ENCODE results near the gene DOCK8. TPM values are rescaled to one million over a fixed set of nuclear protein-coding genes. Genes with fewer than 3 reads are reported as not detected.

DOCK8 gene
- polyA plus RNA-seq, 4 donors = 12.1 to 14.7 (median 12.7) TPM

DNA sequence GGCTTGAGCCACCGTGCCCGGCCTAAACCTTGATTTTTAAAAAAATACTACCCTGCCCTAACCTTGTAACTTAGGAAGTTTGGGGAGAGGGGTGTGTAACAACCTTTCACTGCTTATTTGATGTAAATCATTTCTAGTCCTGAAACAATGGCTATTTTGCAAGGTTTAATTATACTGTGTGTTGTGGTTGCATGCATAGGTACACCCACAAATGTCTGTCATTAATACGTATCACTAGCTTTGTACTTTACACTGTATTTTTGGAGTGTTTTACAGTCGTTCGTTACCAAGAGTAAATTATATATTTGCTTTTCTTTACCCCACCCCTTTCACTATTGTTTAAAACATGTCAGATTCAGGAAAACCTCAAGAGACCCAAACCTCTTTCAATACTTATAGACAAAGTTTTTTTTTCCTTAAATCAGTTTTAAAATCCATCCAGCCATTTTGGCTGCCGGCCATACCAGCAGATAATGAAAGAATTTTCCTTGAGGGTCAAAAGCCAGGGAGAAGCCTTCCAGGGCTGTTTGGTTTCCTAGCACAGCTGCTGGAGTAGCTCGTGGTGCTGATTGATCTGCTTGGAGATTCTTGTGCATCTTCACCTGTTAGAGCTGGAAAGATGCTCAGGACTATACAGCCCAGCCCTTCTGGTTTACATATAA, 50.7 kb downstream of the DOCK8 start:
- DNase-seq (ENCODE audit: low read depth in 4 of 4, low spot score in 3 of 4) = no peak

DNA sequence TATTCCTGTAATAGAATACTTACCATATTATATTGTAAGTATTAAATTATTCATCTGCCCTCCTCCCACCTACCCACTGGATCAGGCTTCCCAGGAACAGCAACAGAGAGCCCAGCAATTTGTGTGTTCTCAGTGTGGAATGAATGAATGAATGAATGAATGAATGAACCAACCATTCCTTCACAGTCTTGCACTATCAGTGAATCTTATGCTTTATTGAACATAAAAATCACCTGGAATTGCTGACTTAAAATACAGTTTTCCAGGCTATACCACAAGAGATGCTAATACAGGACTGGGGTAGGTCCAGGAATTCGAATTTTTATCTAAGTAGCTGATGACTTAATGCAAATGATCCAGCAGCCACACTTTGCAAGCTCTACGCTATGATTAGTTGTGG, 51.6 kb downstream of the DOCK8 start:
- DNase-seq (ENCODE audit: low read depth in 4 of 4, low spot score in 3 of 4) = no peak

DNA sequence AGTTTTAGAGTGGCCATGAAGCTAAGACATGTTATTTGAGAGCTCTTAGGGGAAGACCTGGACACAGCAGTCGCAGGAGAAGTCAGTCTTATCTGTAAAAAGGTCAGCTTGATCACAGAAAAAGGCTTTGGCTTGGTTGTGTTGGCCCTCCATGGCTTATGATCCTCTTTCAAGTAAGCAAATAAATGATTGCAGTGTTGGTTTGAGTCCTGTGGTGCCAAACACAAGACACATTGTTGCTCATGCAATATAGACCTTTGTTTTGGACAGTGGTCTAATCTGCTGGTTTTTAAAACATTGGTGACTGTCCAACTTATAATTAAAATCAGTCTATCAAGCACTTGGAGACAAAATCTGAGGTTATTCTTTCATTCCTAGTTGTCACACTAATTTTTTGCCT, 54.0 kb downstream of the DOCK8 start:
- no peak for DNase-seq (ENCODE audit: low read depth in 4 of 4, low spot score in 3 of 4)

DNA sequence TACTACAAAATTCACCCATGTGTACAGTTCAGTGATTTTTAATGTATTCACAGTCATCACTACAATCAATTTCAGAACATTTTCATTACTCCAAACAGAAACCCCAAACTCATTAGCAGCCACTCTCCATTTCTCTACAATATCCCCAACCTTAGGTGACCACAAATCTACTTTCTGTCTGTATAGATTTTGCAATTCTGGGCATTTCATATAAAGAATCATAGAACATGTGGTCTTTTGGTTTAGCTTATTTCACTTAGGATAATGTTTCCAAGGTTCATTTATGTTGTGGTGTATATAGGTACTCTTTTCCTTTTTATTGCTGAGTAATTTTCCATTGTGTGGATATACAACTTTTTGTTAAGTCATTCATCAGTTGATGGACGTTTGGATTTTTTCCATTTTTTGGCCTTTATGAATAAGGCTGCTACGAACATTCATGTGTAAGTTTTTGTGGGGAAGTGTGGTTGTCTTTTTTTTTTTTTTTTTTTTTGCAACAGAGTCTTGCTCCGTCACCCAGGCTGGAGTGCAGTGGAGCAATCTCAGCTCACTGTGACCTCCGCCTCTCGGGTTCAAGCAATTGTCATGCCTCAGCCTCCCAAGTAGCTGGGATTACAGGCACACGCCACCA, 54.5 kb downstream of the DOCK8 start:
- DNase-seq (ENCODE audit: low read depth in 4 of 4, low spot score in 3 of 4) = no peak

DNA sequence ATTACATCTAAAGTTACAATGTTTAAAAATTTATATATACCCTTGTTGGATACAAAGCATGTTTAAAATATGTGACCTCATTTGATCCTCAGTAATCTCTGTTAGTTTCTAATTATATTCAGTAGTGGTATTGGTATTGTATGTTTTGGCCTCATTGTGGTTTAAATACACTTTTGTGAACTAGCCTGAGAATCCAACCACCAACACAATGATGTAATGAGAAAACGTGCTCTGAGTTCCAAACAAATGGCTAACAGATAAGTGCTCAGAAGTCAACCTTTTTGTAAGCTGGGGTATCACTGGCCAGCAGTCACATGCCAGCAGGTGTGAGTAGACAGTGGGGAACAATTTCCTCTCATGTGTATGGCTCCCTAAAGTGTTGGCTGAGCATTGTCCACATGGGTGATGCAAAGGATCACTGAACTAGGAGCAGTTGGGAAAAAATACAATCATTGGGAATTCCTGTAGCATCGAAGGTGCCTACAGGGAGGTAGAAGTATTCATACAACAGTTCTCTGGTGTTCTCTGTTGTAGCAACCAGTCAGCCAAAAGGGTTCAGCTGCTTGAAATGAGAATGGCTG, 56.1 kb downstream of the DOCK8 start:
- DNase-seq (ENCODE audit: low read depth in 4 of 4, low spot score in 3 of 4) = no peak

DNA sequence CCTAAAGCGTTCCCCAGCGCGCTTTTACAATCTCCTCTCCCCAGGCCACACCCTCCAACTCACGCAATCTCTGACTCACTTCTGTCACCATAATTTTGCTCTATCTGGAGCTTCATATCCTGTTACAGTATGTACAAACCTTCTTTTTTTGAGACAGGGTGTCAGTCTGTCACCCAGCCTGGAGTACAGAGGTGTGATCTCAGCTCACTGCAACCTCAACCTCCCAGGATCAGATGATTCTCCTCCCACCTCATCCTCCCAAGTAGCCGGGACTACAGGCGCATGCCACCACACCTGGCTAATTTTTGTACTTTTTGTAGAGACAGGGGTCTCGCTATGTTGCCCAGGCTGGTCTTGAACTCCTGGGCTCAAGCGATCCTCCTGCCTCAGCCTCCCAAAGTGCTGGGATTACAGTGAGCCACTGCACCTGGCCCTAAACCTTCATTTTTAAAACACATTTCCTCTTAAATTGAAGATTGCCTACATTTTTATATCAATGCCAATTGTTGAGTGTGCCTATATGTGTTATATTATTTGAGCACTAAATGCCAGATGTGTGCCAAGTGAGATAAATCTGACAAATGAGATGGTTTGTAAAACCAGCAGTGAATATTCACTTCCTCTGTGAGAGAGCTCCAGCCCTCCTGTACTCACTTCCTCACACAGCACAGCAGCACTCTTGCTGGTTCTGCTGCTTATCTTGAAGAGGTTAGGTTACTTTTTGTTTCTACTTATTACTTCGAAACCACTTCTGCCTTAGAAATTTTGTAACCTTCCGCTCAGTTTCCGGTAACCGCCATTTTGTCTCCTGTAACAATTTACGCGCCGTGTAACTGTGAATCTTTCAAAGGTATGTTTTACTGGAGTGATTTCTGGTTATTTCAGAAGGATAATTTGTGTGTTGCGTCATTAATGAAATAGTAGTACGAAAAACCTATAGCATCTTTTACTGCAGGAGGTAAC, 57.9 kb downstream of the DOCK8 start:
- DNase-seq (ENCODE audit: low read depth in 4 of 4, low spot score in 3 of 4) = no peak

DNA sequence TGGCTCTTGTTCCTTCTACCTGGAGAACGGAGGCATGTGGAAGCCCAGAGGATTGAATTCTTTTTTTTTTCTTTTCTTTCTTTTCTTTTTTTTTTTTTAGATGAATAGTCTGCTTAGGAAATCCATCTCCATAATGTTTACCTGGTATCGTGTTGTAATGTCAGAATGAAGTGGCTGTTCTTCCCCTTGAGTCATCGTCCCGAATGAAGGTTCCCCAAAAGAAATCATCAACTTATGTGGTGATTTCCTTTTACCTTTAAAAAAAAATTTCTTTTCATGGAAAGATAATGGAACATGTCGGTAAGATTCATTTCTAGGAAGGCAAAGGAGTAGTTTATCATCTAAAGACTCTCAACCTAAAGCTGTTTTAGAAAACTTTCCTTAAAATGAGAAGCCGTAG, 59.7 kb downstream of the DOCK8 start:
- no peak for DNase-seq (ENCODE audit: low read depth in 4 of 4, low spot score in 3 of 4)

DNA sequence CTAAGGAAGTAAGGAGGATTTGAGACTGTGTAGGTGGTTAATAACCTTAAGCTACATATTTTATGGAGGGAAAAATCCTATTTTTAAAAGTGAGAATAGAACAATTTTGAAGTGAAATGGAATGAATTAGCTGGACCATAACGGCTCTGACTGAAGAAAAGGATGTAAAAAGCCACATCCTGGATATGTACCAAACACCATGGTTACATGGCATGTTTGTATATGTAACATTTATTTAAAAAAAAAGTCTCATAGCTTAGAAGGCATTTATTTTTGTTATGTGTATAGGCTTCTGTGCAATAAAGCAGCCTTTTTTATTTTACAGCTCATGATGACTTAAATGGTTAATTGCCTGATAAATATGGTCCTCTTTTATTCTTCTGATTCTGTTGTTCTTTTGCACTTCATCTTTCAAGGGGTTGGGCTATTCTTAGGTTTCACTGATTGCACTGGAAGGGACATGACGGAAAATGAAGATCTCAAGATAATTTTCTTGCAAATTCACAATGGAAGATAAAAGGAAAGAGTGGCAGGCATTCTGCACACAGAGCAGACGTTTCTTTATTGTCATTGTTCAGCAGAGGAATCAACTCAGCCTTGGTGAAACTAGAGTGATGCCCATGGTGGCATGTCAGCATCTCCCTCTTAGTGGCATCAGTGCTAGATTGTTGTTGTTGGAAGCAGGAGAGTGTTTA, 63.1 kb downstream of the DOCK8 start:
- DNase-seq (ENCODE audit: low read depth in 4 of 4, low spot score in 3 of 4) = no peak

DNA sequence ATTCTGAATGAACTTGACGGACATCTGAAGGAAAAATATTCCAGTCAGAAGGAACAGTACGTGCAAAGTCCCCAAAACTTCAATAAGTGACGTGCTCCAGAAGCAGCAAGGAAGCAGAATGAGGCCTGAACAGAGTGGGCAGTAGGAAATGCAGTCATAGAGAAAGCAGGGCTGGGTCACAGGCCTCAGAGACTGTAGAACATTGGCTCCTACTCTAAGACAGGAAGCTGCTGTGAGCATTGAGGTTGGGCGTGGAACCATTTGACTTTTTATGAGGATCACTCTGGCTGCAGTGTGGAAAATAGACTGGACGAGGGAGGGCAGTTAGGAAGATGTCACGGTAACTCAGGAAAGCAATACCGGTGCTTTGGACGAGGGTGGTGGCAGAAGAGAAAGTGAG, 64.0 kb downstream of the DOCK8 start:
- DNase-seq (ENCODE audit: low read depth in 4 of 4, low spot score in 3 of 4) = no peak

DNA sequence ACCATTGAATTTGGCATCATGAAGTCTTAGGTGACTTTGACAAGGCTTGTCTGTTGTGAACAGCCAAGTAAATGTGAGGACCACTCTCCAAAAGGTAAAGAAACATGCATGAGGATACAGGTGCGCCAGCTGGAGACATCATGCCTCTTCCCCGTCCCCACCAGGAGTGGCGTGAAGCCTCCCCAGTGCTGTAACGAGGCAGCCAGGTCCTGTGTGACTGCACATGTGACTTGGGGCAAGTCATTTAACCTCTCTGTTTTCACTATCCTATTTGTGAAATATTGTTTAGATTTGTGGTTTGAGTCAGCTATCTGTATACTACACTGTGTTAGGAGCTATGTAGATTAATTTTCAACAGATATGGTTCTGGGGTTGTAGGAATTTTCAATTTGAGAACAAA, 65.0 kb downstream of the DOCK8 start:
- DNase-seq (ENCODE audit: low read depth in 4 of 4, low spot score in 3 of 4) = no peak

DNA sequence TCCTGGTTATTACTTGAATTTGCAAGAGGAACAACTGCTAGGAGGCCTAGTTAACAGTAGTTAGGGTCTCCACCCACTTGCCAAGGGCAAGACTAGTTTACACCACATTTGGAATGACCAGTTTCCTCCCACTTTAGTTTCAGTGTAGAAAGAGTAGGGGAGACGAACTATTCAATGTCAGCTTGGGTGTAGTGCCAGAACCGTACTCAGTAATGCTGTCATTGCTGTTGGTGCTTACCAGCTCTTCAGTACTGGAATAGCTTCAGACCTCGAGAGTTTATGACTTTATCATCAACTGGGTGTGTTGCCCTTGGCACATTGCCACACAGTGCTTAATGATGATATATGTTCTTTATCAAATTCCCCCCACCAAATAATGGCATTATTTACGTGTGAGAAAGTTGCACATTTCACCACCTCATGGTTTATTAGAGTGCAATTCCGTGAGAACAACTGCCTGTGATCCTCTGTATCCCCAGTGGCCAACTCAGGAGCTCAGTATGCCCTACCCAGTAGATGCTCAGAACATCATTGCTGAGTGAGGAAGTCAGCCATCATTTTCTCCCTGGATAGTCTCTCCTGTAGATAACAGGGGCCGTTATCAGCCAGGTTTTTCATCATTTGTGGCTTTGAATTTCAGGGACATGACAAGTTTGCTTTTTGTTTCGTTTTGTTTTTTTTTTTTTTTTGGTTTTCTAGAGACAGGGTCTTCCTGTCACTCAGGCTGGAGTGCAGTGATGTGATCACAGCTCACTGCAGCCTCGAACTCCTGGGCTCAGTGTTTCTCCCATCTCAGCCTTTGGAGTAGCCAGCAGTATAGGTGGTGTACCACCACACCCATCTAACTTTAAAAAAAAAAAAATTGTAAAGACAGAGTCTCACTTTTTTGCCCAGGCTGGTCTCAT, 67.3 kb downstream of the DOCK8 start:
- no peak for DNase-seq (ENCODE audit: low read depth in 4 of 4, low spot score in 3 of 4)

DNA sequence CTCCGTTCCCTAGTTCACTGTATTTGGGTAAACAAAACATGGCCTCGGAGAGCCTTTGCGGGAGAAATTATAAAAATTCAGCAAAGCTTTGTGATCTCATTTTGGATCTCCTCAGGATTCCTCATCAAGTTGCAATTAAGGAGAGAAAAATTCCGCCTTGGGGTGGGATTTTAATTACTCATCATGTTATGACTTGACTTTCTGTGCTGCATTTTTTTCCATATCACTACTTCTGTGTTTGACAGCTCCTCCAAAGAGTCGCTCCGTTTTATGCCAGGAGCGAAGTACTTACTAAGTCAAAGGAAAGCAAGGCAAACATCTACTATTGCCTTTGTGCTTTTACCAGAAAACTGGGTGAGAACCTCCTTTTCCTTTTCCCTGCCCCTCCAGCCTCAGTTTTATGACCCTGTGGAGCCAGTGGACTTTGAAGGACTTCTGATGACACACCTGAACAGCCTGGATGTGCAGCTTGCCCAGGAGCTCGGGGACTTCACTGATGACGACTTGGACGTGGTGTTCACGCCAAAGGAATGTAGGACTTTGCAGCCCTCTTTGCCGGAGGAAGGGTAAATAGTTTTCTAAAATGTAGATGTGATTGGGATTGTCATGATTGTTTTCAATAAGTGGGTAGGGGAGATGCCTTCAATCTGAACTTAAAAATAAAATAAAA, 71.5 kb downstream of the DOCK8 start:
- no peak for DNase-seq (ENCODE audit: low read depth in 4 of 4, low spot score in 3 of 4)

DNA sequence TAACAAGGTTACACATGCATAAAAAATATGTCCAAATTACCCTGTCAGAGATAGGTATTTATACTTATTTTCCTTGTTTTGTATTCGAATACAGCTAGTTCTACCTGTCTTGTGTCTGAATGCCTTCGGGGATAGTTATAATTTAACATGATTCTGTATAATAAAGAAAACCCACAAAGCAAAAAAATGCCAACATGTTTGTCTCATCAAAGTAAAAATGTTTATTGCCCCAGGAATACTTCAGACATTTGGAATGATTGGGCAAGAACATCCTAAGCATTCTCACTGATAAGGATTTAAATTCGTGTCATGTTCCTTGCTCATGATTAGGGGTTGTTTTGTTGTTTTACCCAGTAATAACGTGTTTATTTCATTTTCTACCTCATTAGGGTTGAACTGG, 74.5 kb downstream of the DOCK8 start:
- no peak for DNase-seq (ENCODE audit: low read depth in 4 of 4, low spot score in 3 of 4)

DNA sequence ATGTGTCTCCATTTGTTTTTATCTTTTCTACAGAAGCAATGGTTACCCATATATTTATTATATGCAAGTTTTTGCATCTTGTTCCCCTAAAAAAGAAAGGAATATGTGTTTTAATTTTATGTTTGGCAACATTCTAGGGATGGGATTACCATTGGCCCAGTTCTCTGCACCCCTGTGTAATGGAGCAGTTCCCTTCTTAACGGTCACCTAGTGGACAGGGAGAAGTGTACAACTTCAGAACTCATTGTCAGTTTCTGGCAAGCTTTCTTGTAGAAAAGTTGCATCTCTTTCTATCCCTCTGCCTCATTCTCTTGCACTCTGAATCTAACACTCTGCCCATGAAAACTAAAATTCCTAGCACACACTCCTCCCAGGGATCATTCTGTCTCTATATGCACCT, 78.2 kb downstream of the DOCK8 start:
- DNase-seq (ENCODE audit: low read depth in 4 of 4, low spot score in 3 of 4) = no peak

DNA sequence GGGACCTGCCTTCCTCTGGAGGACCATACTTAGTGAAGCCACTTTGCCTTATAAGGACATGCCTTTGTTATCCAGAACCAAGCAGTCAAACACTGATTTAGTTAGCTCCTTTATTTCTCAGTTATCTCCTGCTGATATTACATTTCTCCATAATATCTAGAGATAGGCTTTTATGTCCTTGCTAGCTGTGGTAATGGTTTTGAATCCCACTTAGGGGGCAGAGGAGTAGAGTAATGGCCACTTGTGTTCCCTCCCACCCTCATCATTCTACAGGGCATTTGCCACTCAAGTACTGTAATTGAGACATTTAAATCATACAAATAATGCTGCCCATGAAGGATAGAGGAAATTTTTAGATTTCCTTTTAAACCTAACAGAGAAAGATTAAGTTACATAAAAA, 80.9 kb downstream of the DOCK8 start:
- DNase-seq (ENCODE audit: low read depth in 4 of 4, low spot score in 3 of 4) = no peak

DNA sequence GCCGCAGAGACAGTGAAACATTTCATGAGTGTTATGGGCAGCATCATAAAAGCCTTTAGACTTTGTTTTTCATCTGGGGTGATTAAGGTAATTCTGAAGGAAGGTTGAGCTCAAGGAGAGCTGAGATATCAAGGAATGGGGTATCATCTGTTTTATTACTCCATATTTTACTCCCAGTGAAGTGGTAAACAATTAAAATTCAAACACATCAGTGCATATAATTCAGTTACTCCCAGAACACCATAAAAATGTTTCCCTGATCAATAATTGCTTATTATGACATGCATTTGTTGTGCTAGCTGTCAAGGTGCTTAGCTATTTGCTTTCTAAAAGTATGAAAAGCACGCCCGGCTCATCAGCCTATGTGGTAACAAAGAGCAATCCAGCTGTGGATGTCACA, 81.7 kb downstream of the DOCK8 start:
- DNase-seq (ENCODE audit: low read depth in 4 of 4, low spot score in 3 of 4) = no peak

DNA sequence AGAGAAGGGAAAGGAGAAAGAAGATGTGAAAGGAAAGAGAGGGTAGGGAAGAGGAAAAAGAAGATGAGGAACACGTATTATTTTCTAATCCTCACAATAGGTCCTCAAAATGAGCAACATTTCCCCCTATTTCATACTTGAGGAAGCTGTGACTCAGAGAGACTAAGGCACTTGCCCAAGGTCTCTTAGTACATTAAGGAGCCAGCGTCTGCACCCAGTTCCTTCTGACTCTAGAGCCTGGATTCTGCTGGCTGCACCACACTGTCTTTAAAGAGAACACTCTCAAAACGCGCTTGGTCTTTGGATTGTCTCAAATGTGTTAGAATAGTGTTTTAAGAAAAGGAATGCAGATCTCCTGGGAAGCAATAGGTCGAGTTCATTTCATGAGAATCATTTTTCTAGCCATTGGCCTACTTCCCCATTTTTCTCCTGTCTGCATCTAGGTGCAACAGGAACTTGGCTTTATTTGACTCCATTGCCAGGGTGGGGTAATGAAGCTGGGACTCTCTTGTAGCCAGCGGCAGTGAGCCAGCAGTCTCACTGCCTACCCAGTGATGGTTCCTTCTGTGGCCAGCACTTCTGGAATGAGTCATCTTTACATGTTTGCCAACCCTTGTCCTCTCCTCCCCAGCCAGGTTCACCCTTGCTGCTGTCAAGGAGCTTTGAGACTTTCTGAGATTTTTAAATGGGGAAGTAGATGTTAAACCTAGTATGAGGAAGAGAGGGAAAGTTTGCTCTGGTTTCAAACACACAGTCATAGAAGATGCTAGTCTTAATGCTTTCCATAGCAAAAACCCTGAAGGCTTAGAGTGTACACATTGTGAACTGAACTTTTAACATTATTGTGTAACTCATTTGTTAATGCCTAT, 82.7 kb downstream of the DOCK8 start:
- DNase-seq (ENCODE audit: low read depth in 4 of 4, low spot score in 3 of 4) = no peak

DNA sequence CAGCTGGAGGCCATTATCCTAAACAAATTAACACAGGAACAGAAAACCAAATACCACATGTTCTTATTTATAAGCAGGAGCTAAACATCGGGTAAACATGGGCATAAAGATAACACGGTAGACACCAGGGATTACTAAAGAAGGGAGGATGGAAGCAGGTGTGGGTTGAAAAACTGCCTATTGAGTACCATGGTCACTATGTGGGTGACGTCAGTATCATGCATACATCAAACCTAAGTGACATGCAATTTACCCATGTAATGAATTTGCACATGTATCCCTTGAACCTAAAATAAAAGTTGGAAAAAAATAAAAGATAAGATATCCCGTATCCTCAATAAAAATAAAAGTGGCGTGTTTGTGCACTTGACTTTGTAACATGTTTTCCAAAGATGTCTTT, 88.8 kb downstream of the DOCK8 start:
- DNase-seq (ENCODE audit: low read depth in 4 of 4, low spot score in 3 of 4) = no peak
